ENCODE measurements around the gene VGLL1. TPM values are rescaled to one million over a fixed set of nuclear protein-coding genes. Genes with fewer than 3 reads are reported as not detected.
A peak's percentile ranks its signal among the peaks of the same experiment; 100 is the strongest.

VGLL1 gene
- total RNA-seq, 1 experiment from 2014 or later = not detected

DNA sequence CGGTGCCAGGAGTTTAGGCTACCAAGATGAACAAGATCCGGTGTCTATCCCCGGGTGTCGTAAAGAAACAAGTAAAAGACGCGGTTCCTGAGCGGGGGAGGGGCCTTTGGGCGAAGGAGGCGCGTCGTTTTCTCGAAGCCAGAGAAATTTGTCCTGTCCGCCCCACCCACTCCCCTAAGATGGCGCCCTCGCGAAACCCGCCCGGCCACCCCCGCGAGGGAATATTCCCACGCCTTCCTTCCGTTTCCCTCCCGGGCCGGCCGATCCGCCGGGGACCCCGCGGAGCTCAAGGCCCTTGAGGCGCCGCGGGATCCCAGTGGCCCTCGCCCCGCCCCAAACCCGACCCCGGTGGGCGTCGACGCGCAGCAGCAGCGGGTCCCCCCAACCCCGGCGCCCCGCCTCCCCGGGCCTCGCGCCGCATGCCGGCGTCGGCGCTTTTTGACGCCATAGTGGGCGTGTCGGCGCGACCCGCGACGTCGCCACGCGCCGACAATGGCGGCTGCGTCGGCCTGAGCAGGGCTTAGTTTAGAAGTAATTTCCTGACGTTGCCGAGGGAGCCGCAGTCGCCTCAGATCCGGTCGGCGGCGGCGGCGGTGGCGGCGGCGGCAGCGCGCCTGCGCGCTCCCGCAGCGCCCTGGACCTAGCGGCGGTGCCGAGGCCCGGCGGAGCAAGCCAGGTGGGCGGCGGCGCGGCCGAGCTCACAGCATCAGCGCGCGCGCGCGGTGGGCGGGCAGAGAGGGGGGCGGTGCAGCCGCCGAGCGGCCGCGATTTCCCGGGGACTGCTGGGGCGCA, 35.1 kb upstream of the VGLL1 start:
- intact Hi-C loops (cut with micrococcal nuclease; ENCODE audit: unreplicated experiment) (no loop called here), in situ Hi-C loops (cut with HindIII; ENCODE audit: low pct_unique_long_range_greater_than_20kb, low sequenced_read_pairs) (no loop called here)
- H3K9me3 ChIP-seq (ENCODE audit: control insufficient read depth, insufficient read depth, low read depth, low read length) = no peaks in the 10 kb centered on the region

DNA sequence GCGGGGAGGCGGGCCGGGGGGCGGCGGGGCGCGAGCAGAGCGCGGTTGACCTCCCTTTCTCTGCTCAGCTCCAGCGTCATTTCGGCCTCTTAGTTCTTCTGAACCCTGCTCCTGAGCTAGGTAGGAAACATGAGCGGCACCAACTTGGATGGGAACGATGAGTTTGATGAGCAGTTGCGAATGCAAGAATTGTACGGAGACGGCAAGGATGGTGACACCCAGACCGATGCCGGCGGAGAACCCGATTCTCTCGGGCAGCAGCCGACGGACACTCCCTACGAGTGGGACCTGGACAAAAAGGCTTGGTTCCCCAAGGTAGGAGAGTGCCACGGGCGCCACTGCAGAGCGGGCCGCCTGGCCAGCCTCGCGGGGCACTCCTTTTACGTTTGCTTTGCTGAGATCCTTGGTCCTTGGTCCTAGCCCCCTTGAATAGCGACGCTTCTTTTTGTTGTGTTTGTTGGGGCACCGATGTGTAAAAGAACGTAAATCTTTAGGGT, 34.4 kb upstream of the VGLL1 start, which contains the start of gene HTATSF1:
HTATSF1 (plus strand) TSS at position 37 of the 497 bp plus-strand sequence; CDS start at position 130, 93 bp downstream.
- Histone ChIP-seq H3K36me3 (ENCODE audit: control insufficient read depth, insufficient read depth, low read length) (peaks cover 25% of the 10 kb centered on the region), H3K27ac (ENCODE audit: low read length) (peak within 1 kb of the TSS; percentile 98), H3K9me3 (ENCODE audit: control insufficient read depth, insufficient read depth, low read depth, low read length) (no peaks in the 10 kb centered on the region), H3K4me1 (ENCODE audit: control insufficient read depth, insufficient read depth, low read length) (peaks cover 12% of the 10 kb centered on the region; the same call in 1 of the 2 replicates), H3K27me3 (ENCODE audit: control insufficient read depth, insufficient read depth, low read length) (peaks cover 2% of the 10 kb centered on the region; the same call in 1 of the 2 replicates), H3K4me3 (ENCODE audit: low read depth in 2 of 2, low read length in 2 of 2) (peak within 1 kb of the TSS; percentile 92 to 98)
- ATAC-seq (peak; percentile 43), DNase-seq (ENCODE audit: low read depth, low spot score) (no peak)
- BruUV-seq (replicated peaks) = no TSS peak
- 0 out of 2 replicates have a peak, but pooled peaks have one; percentile 17 for TF ChIP-seq SIN3A (IDR thresholded peaks at IDR 0.05; ENCODE audit: borderline replicate concordance, insufficient read depth, low read depth, low read length)
- TF ChIP-seq POLR2AphosphoS5 (IDR thresholded peaks at IDR 0.05; ENCODE audit: low read depth, low read length) = no peak
- in situ Hi-C loops (cut with HindIII; ENCODE audit: low pct_unique_long_range_greater_than_20kb, low sequenced_read_pairs) (no loop called here), intact Hi-C loops (cut with micrococcal nuclease; ENCODE audit: unreplicated experiment) (no loop called here)
- ChIA-PET POLR2A (interaction anchor here (0.6 to 1.1 kb wide), 2 partner anchors 51 to 231 kb away, joined by 3 to 8 read pairs; no protein-coding TSS in a partner anchor), CTCF (interaction anchor here (0.7 kb wide), 1 partner anchor 292 kb away, joined by 5 read pairs; no protein-coding TSS in a partner anchor)

More for the DNA sequence above, 35.1 kb upstream of the VGLL1 start:
- peak overlapping the region; percentile 98 for H3K27ac ChIP-seq (ENCODE audit: low read length)
- peaks cover 3% of the 10 kb centered on the region; the same call in 1 of the 2 replicates for H3K27me3 ChIP-seq (ENCODE audit: control insufficient read depth, insufficient read depth, low read length)
- DNase-seq (ENCODE audit: low read depth, low spot score) = peak; percentile 58
- BruUV-seq (replicated peaks) = no TSS peak
- peaks cover 24% of the 10 kb centered on the region for H3K36me3 ChIP-seq (ENCODE audit: control insufficient read depth, insufficient read depth, low read length)
- ATAC-seq = peak; percentile 94
- 0 out of 2 replicates have a peak, but pooled peaks have one; percentile 48 for TF ChIP-seq TCF7L2 (IDR thresholded peaks at IDR 0.05; ENCODE audit: low read depth, low read length)
- TF ChIP-seq, protein P1, sequence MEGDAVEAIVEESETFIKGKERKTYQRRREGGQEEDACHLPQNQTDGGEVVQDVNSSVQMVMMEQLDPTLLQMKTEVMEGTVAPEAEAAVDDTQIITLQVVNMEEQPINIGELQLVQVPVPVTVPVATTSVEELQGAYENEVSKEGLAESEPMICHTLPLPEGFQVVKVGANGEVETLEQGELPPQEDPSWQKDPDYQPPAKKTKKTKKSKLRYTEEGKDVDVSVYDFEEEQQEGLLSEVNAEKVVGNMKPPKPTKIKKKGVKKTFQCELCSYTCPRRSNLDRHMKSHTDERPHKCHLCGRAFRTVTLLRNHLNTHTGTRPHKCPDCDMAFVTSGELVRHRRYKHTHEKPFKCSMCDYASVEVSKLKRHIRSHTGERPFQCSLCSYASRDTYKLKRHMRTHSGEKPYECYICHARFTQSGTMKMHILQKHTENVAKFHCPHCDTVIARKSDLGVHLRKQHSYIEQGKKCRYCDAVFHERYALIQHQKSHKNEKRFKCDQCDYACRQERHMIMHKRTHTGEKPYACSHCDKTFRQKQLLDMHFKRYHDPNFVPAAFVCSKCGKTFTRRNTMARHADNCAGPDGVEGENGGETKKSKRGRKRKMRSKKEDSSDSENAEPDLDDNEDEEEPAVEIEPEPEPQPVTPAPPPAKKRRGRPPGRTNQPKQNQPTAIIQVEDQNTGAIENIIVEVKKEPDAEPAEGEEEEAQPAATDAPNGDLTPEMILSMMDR (IDR thresholded peaks at IDR 0.05) = no peak
- TF ChIP-seq REST (IDR thresholded peaks at IDR 0.05; ENCODE audit: insufficient read depth in 1 of 2, low read depth in 2 of 2, low read length in 1 of 2) = no peak
- TF ChIP-seq SIN3A (IDR thresholded peaks at IDR 0.05; ENCODE audit: borderline replicate concordance, insufficient read depth, low read depth, low read length) = 0 out of 2 replicates have a peak, but pooled peaks have one; percentile 16
- TF ChIP-seq POLR2AphosphoS5 (IDR thresholded peaks at IDR 0.05; ENCODE audit: low read depth, low read length) = peak; percentile 88
- POLR2A ChIA-PET = interaction anchor here (0.6 to 1.1 kb wide), 2 partner anchors 12 to 230 kb away, joined by 4 to 8 read pairs; no protein-coding TSS in a partner anchor
- H3K4me3 ChIP-seq (ENCODE audit: low read depth in 2 of 2, low read length in 2 of 2) = peak overlapping the region; percentile 92 to 98
- peaks cover 12% of the 10 kb centered on the region; the same call in 1 of the 2 replicates for H3K4me1 ChIP-seq (ENCODE audit: control insufficient read depth, insufficient read depth, low read length)
- CTCF ChIA-PET = interaction anchor here (0.6 to 0.7 kb wide), 2 partner anchors 145 to 292 kb away, joined by 5 to 7 read pairs; no protein-coding TSS in a partner anchor
